Measurements from ENCODE around the gene ZNF44. TPM values are rescaled to one million over a fixed set of nuclear protein-coding genes. Genes with fewer than 3 reads are reported as not detected.

ZNF44 gene
- total and polyA plus RNA-seq, 8 donors = 3.2 to 33.8 (median 9.9) TPM

- H3K4me3 ChIP-seq = no peak overlapping the region
- no peaks in the 10 kb centered on the region for H3K27me3 ChIP-seq
- H3K36me3 ChIP-seq = peaks cover 0 to 22% (median 14%) of the 10 kb centered on the region in 4 donors
- peaks cover 5 to 26% (median 17%) of the 10 kb centered on the region in 4 donors for H3K4me1 ChIP-seq
- 96 to 99% (median 97%) methylated on average over 13 to 18 of the region's 18 CpGs for WGBS, 5 donors
- H3K9me3 ChIP-seq = peaks cover 0 to 32% (median 9%) of the 10 kb centered on the region in 4 donors
- DNase-seq = no peak
- intact Hi-C loops (cut with DNase I; ENCODE audit: low total_unique reads) = no loop called here
- TF ChIP-seq CTCF (IDR thresholded peaks at IDR 0.05) (no peak), POLR2AphosphoS5 (IDR thresholded peaks at IDR 0.05) (no peak), POLR2A (IDR thresholded peaks at IDR 0.05) (no peak), EP300 (IDR thresholded peaks at IDR 0.05) (no peak)
- H3K27ac ChIP-seq = no peak overlapping the region
These were observed 10.1 kb downstream of the ZNF44 start for GRCh38 chr19:12284631-12285030.

- H3K4me1 ChIP-seq = peaks cover 3 to 22% (median 13%) of the 10 kb centered on the region in 4 donors
- H3K4me3 ChIP-seq = no peak overlapping the region
- no peak overlapping the region for H3K27ac ChIP-seq
- no peaks in the 10 kb centered on the region for H3K27me3 ChIP-seq
- H3K9me3 ChIP-seq = peaks cover 0 to 36% (median 10%) of the 10 kb centered on the region in 4 donors
- peaks cover 0 to 23% (median 14%) of the 10 kb centered on the region in 4 donors for H3K36me3 ChIP-seq
- WGBS, 5 donors = 96 to 99% (median 98%) methylated on average over 14 of the region's 14 CpGs
- DNase-seq = no peak
- no peak for TF ChIP-seq POLR2AphosphoS5 (IDR thresholded peaks at IDR 0.05)
- TF ChIP-seq EP300 (IDR thresholded peaks at IDR 0.05) = no peak
- TF ChIP-seq CTCF (IDR thresholded peaks at IDR 0.05) = no peak
- no peak for TF ChIP-seq POLR2A (IDR thresholded peaks at IDR 0.05)
- intact Hi-C loops (cut with DNase I; ENCODE audit: low total_unique reads) = no loop called here
These were observed 10.5 kb downstream of the ZNF44 start for GRCh38 chr19:12284226-12284625.

GRCh38 chr19:12278713-12279112 lies 16.0 kb downstream of the ZNF44 start:
- intact Hi-C loops (cut with DNase I; ENCODE audit: low total_unique reads) = no loop called here
- Histone ChIP-seq H3K4me3 (no peak overlapping the region), H3K27me3 (no peaks in the 10 kb centered on the region), H3K27ac (no peak overlapping the region), H3K4me1 (peaks cover 0 to 9% (median 0%) of the 10 kb centered on the region in 4 donors), H3K36me3 (peaks cover 24 to 57% (median 48%) of the 10 kb centered on the region in 4 donors), H3K9me3 (peaks cover 12 to 80% (median 49%) of the 10 kb centered on the region in 4 donors)
- TF ChIP-seq POLR2A (IDR thresholded peaks at IDR 0.05) (no peak), POLR2AphosphoS5 (IDR thresholded peaks at IDR 0.05) (no peak), CTCF (IDR thresholded peaks at IDR 0.05) (no peak), EP300 (IDR thresholded peaks at IDR 0.05) (no peak)
- 66 to 80% (median 73%) methylated on average over 2 of the region's 2 CpGs for WGBS, 5 donors
- no peak for DNase-seq

GRCh38 chr19:12272980-12273901 lies 21.4 kb downstream of the ZNF44 start:
- H3K9me3 ChIP-seq = peaks cover 44 to 100% (median 83%) of the 10 kb centered on the region in 4 donors
- H3K27me3 ChIP-seq = no peaks in the 10 kb centered on the region
- TF ChIP-seq CTCF (IDR thresholded peaks at IDR 0.05) (no peak), EP300 (IDR thresholded peaks at IDR 0.05) (no peak), POLR2AphosphoS5 (IDR thresholded peaks at IDR 0.05) (no peak), POLR2A (IDR thresholded peaks at IDR 0.05) (no peak)
- no peak overlapping the region for H3K4me3 ChIP-seq
- H3K4me1 ChIP-seq = no peaks in the 10 kb centered on the region
- H3K27ac ChIP-seq = no peak overlapping the region
- 94 to 98% (median 96%) methylated on average over 11 of the region's 11 CpGs for WGBS, 5 donors
- DNase-seq = no peak
- H3K36me3 ChIP-seq = peaks cover 41 to 94% (median 86%) of the 10 kb centered on the region in 4 donors
- intact Hi-C loops (cut with DNase I; ENCODE audit: low total_unique reads) = no loop called here
